ENCODE data around the gene ASPA.
"Not testable (repeated sequence)": the region's sequence is repeated elsewhere in the genome, so short reads cannot be mapped to it uniquely, and the experiment has no call there.

The ASPA gene

DNA sequence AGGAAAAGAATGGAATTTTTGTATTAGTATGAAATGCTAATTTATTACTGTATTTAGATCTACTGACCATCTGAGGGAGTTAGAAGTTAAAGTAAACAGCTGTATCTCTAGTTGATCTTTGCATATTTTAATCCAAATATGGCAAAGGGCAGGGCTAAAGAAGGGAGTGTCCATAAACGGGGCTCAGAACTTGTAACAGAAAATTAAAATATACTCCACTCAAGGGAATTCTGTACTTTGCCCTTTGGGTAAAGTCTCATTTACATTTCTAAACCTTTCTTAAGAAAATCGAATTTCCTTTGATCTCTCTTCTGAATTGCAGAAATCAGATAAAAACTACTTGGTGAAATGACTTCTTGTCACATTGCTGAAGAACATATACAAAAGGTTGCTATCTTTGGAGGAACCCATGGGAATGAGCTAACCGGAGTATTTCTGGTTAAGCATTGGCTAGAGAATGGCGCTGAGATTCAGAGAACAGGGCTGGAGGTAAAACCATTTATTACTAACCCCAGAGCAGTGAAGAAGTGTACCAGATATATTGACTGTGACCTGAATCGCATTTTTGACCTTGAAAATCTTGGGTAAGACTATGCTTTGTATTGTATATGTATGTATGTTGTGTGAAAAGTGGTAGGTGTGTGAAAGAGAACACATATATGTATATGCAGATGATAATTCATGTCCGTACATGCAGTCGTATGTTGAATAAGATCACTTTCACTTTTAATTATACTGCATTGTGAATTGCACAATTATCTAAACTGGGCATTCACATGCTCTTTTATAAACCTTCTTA lies at the start of gene ASPA:
Gene ASPA, plus strand, starts transcription at position 186 of the 799 bp plus-strand sequence. Its CDS starts 163 bp downstream, at position 349.
- peak; percentile 9 for DNase-seq (ENCODE audit: low read depth)
- H3K4me3 ChIP-seq (ENCODE audit: low read depth, low read length) = peak within 1 kb of the TSS; percentile 32
- TF ChIP-seq, protein P1, sequence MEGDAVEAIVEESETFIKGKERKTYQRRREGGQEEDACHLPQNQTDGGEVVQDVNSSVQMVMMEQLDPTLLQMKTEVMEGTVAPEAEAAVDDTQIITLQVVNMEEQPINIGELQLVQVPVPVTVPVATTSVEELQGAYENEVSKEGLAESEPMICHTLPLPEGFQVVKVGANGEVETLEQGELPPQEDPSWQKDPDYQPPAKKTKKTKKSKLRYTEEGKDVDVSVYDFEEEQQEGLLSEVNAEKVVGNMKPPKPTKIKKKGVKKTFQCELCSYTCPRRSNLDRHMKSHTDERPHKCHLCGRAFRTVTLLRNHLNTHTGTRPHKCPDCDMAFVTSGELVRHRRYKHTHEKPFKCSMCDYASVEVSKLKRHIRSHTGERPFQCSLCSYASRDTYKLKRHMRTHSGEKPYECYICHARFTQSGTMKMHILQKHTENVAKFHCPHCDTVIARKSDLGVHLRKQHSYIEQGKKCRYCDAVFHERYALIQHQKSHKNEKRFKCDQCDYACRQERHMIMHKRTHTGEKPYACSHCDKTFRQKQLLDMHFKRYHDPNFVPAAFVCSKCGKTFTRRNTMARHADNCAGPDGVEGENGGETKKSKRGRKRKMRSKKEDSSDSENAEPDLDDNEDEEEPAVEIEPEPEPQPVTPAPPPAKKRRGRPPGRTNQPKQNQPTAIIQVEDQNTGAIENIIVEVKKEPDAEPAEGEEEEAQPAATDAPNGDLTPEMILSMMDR (conservative IDR thresholded peaks at IDR 0.05; ENCODE audit: low read depth, low read length) = no peak

DNA sequence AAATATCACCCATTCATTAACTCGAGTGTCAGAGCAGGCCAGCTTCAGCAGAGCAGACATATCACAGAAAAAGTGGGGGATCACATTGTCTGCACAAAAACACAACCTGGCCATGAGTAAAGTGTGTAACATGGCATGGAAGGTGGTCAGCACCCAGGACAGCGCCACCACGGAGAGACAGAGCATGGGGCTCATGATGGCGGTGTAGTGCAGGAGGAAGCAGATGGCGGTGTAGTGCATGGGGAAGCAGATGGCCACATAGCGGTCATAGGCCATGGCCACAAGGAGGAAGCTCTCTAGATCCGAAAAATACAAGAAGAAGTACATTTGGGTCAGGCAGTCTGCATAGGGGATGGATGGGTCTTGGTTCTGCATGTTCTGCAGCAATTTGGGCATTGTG lies 42.6 kb upstream of the ASPA start:
- not testable (repeated sequence) for H3K4me3 ChIP-seq (ENCODE audit: low read depth, low read length); DNase-seq (ENCODE audit: low read depth)

DNA sequence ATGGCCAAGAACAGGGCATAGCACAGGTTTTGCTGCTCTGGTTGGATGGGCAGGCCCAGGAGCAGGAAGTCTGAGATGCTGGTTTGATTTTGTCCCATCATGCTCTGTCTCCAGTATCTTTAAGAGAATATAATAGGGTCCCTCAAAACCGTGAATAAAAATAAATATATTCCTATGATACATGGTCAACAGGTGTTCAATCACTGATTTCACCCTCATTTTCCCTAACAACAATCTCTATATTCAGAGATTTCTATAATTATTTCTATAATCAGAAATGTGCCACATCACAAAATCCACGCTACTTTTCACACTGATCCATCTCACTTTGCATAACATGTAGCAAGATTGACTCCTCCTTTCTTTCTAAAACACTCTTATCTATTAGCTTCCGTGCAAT lies 42.1 kb upstream of the ASPA start, which contains the start of gene OR1E2:
Gene OR1E2, minus strand, starts transcription at position 101 of the 400 bp plus-strand sequence. Its CDS starts 0 bp downstream, at position 101.
- no peak for DNase-seq (ENCODE audit: low read depth)
- H3K4me3 ChIP-seq (ENCODE audit: low read depth, low read length) = no peak within 1 kb of the TSS
- TF ChIP-seq, protein P1 (conservative IDR thresholded peaks at IDR 0.05; ENCODE audit: low read depth, low read length) = no peak

DNA sequence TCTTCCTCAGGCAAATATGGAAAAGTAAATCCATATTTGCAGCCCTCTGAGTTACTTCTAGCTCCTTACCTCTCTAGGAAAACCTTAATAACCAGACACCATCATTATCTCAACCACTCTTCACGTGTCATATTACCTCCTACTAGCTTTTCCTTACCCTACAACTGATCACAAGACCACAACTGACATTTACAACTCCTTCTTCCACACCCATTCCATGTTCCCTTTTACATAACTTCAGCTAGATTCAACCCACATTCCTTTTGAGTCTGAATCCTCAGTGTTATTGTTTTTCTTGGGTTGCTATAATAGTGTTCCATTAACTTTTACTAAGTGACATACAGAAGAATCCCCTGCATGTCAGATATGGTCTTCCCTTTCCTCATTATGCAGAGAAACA lies 37.4 kb upstream of the ASPA start:
- no peak for DNase-seq (ENCODE audit: low read depth)
- H3K4me3 ChIP-seq (ENCODE audit: low read depth, low read length) = no peak overlapping the region
- TF ChIP-seq, protein P1 (conservative IDR thresholded peaks at IDR 0.05; ENCODE audit: low read depth, low read length) = no peak

DNA sequence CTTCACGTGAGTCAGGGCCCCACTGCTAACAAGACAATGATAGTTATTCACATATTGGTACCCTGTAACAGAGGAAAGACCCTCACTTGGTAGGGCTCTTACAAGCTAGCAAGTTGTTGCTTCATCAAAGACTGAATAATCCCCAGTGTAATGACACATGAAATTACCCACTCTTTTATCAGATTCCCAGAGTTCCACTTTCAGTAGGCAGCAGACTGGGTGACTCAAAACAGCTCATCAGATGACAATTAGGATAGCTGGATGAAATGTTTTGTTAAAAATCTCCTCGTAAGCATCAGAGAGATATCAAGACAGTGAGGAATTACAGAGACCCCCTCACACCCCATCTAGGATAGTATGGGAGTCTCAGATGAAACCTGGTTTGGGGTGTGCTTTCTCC lies 35.3 kb upstream of the ASPA start:
- no peak overlapping the region for H3K4me3 ChIP-seq (ENCODE audit: low read depth, low read length)
- TF ChIP-seq, protein P1 (conservative IDR thresholded peaks at IDR 0.05; ENCODE audit: low read depth, low read length) = no peak
- DNase-seq (ENCODE audit: low read depth) = no peak

DNA sequence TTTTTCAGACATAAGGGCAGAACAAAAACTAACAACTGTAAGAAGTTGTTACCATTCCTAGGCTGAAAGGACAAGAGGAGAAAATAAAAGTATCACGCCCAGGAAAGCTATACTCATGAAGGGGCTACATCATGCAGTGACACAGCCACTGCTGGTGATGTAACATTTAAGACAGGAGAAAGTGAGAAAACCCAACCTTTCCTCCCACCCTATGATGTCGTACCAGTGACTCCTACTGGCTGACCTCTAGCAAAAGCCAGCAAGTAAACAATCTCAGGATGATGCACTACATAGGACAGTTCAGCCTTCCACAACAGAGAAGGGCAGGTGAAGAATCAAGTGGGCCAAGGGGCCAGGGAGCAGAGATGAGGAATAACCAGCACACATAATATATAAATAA lies 28.2 kb upstream of the ASPA start:
- DNase-seq (ENCODE audit: low read depth) = peak; percentile 0
- TF ChIP-seq, protein P1 (conservative IDR thresholded peaks at IDR 0.05; ENCODE audit: low read depth, low read length) = no peak
- no peak overlapping the region for H3K4me3 ChIP-seq (ENCODE audit: low read depth, low read length)

DNA sequence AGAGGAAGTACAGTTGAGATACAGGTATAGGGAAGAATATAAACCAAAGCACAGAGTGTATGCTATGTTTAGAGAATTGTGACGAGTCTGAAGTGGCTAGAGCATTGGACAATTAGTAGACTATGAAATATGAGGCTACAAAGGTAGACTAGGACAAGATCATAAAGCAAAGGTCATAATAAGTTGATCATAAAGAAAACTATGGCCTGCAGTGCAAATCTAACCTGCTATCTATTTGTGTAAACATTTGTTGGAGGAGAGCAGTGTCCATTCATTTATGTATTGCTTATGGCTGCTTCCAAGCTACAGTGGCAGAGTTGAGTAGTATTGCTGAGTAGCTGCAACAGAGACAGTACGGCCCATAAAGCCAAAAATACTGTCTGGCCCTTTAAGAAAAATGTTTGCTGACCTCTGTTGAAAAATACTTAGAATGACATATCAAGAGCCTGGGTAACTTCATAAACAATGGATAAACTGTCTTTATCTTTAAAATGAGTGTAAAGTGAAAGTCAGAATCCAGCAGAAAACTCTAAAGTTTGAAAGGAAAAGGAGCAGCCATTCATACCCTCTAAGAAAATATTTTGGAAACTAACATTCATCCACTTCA lies 27.6 kb upstream of the ASPA start:
- H3K4me3 ChIP-seq (ENCODE audit: low read depth, low read length) = no peak overlapping the region
- TF ChIP-seq, protein P1 (conservative IDR thresholded peaks at IDR 0.05; ENCODE audit: low read depth, low read length) = no peak
- DNase-seq (ENCODE audit: low read depth) = peak; percentile 5

DNA sequence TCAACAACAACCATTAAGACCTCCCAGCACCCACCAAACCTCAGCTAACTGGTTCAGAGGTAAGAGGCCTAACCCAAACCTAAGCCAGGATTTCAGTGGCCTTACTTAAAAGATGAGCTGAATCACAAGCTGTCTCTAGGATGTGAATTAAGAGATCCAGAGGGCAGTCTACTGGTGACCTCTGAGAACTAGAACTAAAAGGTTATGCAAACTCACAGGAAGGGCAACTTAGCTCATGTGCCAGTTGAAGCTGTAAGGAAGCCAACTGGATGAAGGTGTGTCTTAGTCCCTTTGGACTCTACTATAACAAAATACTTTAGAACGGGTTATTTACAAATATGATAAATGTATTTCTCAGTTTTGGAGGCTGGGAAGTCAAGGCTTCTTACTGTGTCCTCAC lies 9.4 kb upstream of the ASPA start:
- not testable (repeated sequence) for DNase-seq (ENCODE audit: low read depth)

More for the DNA sequence above, 9.4 kb upstream of the ASPA start:
- H3K4me3 ChIP-seq (ENCODE audit: low read depth, low read length) = not testable (repeated sequence)

Data from choroid plexus epithelial cell (primary cell).